Stimulated activated CD4-positive, alpha-beta T cell treated with anti-CD3 and anti-CD28 coated beads, Interleukin-12 subunit alpha, Interleukin-12 subunit beta, amount 100 ng/mL, for 48 hours (primary cell): Measurements from ENCODE around the gene MAML3.

ENCODE experiments used
- DNase-seq, 3 donors: peaks; one replicate each; pipeline ENCODE4 v3.0.0-alpha.2; 2020; ENCODE audit warnings: low read depth in 2 of 3, low spot score in 1 of 3

Gene MAML3

GRCh38 chr4:139934708-139935195 is 219.2 kb downstream of the MAML3 start:
- no peak for DNase-seq

- no peak for DNase-seq
These were observed 219.8 kb downstream of the MAML3 start for GRCh38 chr4:139934057-139934707.

- no peak for DNase-seq
These were observed 220.4 kb downstream of the MAML3 start for GRCh38 chr4:139933541-139933940.

- no peak for DNase-seq
These were observed 220.9 kb downstream of the MAML3 start for GRCh38 chr4:139933104-139933503.

GRCh38 chr4:139924782-139925181 is 229.2 kb downstream of the MAML3 start:
- no peak for DNase-seq

GRCh38 chr4:139922406-139923024 is 231.5 kb downstream of the MAML3 start:
- no peak for DNase-seq

- no peak for DNase-seq
These were observed 232.4 kb downstream of the MAML3 start for GRCh38 chr4:139921429-139922184.

- no peak for DNase-seq
These were observed 233.4 kb downstream of the MAML3 start for GRCh38 chr4:139920486-139921002.

GRCh38 chr4:139919521-139919920 is 234.5 kb downstream of the MAML3 start:
- no peak for DNase-seq

- DNase-seq: no peak
These were observed 235.0 kb downstream of the MAML3 start for GRCh38 chr4:139919004-139919403.

GRCh38 chr4:139918591-139918990 is 235.4 kb downstream of the MAML3 start:
- no peak for DNase-seq

GRCh38 chr4:139917896-139918295 is 236.1 kb downstream of the MAML3 start:
- no peak for DNase-seq

- no peak for DNase-seq
These were observed 237.9 kb downstream of the MAML3 start for GRCh38 chr4:139916041-139916440.

- no peak for DNase-seq
These were observed 238.9 kb downstream of the MAML3 start for GRCh38 chr4:139915037-139915436.

- no peak for DNase-seq
These were observed 239.9 kb downstream of the MAML3 start for GRCh38 chr4:139913995-139914598.

GRCh38 chr4:139913398-139913990 is 240.5 kb downstream of the MAML3 start:
- no peak for DNase-seq

- no peak for DNase-seq
These were observed 241.5 kb downstream of the MAML3 start for GRCh38 chr4:139912445-139912844.

GRCh38 chr4:139910106-139910505 is 243.9 kb downstream of the MAML3 start:
- DNase-seq: no peak

GRCh38 chr4:139908636-139909437 is 245.1 kb downstream of the MAML3 start:
- no peak for DNase-seq
